ENCODE results near the gene FAHD2B.
"Not testable (repeated sequence)": the region's sequence is repeated elsewhere in the genome, so short reads cannot be mapped to it uniquely, and the experiment has no call there.

GRCh38 chr2:97070915-97071314 lies 23.8 kb downstream of the FAHD2B start:
- not testable (repeated sequence) for TF ChIP-seq CTCF (IDR thresholded peaks at IDR 0.05; ENCODE audit: poor library complexity, severe bottlenecking); TAF1 (IDR thresholded peaks at IDR 0.05; ENCODE audit: low read depth); POLR2AphosphoS5 (IDR thresholded peaks at IDR 0.05)
